Nephron (organoid): ENCODE measurements around the gene STK32C.

Experiments used
- H3K27ac Mint-ChIP-seq, 3 experiments: 2 replicates each; pipeline ENCODE4 v1.8.0; 2020; ENCODE audit warnings: mixed read lengths in 3 of 3, mild to moderate bottlenecking in 2 of 3, moderate library complexity in 1 of 3
- H3K27me3 Mint-ChIP-seq: 2 replicates; pipeline ENCODE4 v1.8.0; 2021; ENCODE audit warnings: low read depth, mild to moderate bottlenecking, moderate library complexity, mixed read lengths
- H3K36me3 Mint-ChIP-seq: 2 replicates; pipeline ENCODE4 v1.8.0; 2020; ENCODE audit warnings: low read depth, mixed read lengths
- H3K4me1 Mint-ChIP-seq: 2 replicates; pipeline ENCODE4 v1.8.0; 2020; ENCODE audit warnings: mixed read lengths
- H3K4me3 Mint-ChIP-seq, 3 experiments: 2 replicates each; pipeline ENCODE4 v1.8.0; 2020; ENCODE audit warnings: mild to moderate bottlenecking in 3 of 3, mixed read lengths in 3 of 3, moderate library complexity in 2 of 3
- H3K9me3 Mint-ChIP-seq: 2 replicates; pipeline ENCODE4 v1.8.0; 2020; ENCODE audit warnings: mixed read lengths
- CTCF ChIP-seq, 3 experiments: fragments of 200-600 bp; sonication (generic); IDR thresholded peaks; one replicate each; pipeline ENCODE4 v1.5.0; 2021; ENCODE audit warnings: antibody characterized with exemption in 3 of 3; ENCODE audit not compliant: unreplicated experiment in 3 of 3

Gene STK32C

GRCh38 chr10:132246296-132246695 is 61.5 kb downstream of the STK32C start:
- H3K36me3 Mint-ChIP-seq: no peaks in the 10 kb centered on the region
- H3K9me3 Mint-ChIP-seq: no peaks in the 10 kb centered on the region

GRCh38 chr10:132245056-132245455 is 62.7 kb downstream of the STK32C start:
- Mint-ChIP-seq H3K36me3 (no peaks in the 10 kb centered on the region), H3K4me3 (peak overlapping the region in 1 of 3 experiments; percentile 38), H3K27me3 (no peaks in the 10 kb centered on the region), H3K4me1 (peaks cover 26% of the 10 kb centered on the region), H3K9me3 (no peaks in the 10 kb centered on the region), H3K27ac (peak overlapping the region in 1 of 3 experiments; percentile 2)
- TF ChIP-seq CTCF (IDR thresholded peaks at IDR 0.05; ENCODE audit: unreplicated experiment in 3 of 3): no peak

More at GRCh38 chr10:132246296-132246695, 61.5 kb downstream of the STK32C start:
- Mint-ChIP-seq H3K27ac (no peak overlapping the region), H3K27me3 (no peaks in the 10 kb centered on the region), H3K4me3 (peak overlapping the region in 1 of 3 experiments; percentile 9), H3K4me1 (peaks cover 20% of the 10 kb centered on the region)
- no peak for TF ChIP-seq CTCF (IDR thresholded peaks at IDR 0.05; ENCODE audit: unreplicated experiment in 3 of 3)

GRCh38 chr10:132243626-132244025 is 64.1 kb downstream of the STK32C start:
- Mint-ChIP-seq H3K4me1 (peaks cover 32% of the 10 kb centered on the region), H3K36me3 (no peaks in the 10 kb centered on the region), H3K27ac (no peak overlapping the region), H3K4me3 (no peak overlapping the region), H3K9me3 (no peaks in the 10 kb centered on the region), H3K27me3 (peaks cover 4% of the 10 kb centered on the region)
- TF ChIP-seq CTCF (IDR thresholded peaks at IDR 0.05; ENCODE audit: unreplicated experiment in 3 of 3): no peak

- H3K36me3 Mint-ChIP-seq: no peaks in the 10 kb centered on the region
These were observed 64.6 kb downstream of the STK32C start for GRCh38 chr10:132243141-132243540.

GRCh38 chr10:132242103-132242840 is 65.5 kb downstream of the STK32C start:
- H3K9me3 Mint-ChIP-seq: no peaks in the 10 kb centered on the region
- no peak overlapping the region for H3K4me3 Mint-ChIP-seq
- H3K36me3 Mint-ChIP-seq: no peaks in the 10 kb centered on the region
- no peak for TF ChIP-seq CTCF (IDR thresholded peaks at IDR 0.05; ENCODE audit: unreplicated experiment in 3 of 3)
- peaks cover 43% of the 10 kb centered on the region for H3K4me1 Mint-ChIP-seq
- H3K27ac Mint-ChIP-seq: no peak overlapping the region
- peaks cover 4% of the 10 kb centered on the region for H3K27me3 Mint-ChIP-seq

More at GRCh38 chr10:132243141-132243540, 64.6 kb downstream of the STK32C start:
- Mint-ChIP-seq H3K4me1 (peaks cover 37% of the 10 kb centered on the region), H3K4me3 (no peak overlapping the region), H3K9me3 (no peaks in the 10 kb centered on the region), H3K27me3 (peaks cover 4% of the 10 kb centered on the region), H3K27ac (no peak overlapping the region)
- TF ChIP-seq CTCF (IDR thresholded peaks at IDR 0.05; ENCODE audit: unreplicated experiment in 3 of 3): no peak

GRCh38 chr10:132241496-132241895 is 66.3 kb downstream of the STK32C start:
- peak overlapping the region in 2 of 3 experiments; percentile 7 to 62 for H3K27ac Mint-ChIP-seq
- no peak for TF ChIP-seq CTCF (IDR thresholded peaks at IDR 0.05; ENCODE audit: unreplicated experiment in 3 of 3)
- no peaks in the 10 kb centered on the region for H3K9me3 Mint-ChIP-seq
- no peak overlapping the region for H3K4me3 Mint-ChIP-seq
- peaks cover 35% of the 10 kb centered on the region for H3K4me1 Mint-ChIP-seq
- H3K27me3 Mint-ChIP-seq: peaks cover 4% of the 10 kb centered on the region
- H3K36me3 Mint-ChIP-seq: no peaks in the 10 kb centered on the region
